SK-N-SH (cell line): ENCODE measurements around the gene ITGB8. TPM values are rescaled to one million over a fixed set of nuclear protein-coding genes. Genes with fewer than 3 reads are reported as not detected.

ENCODE experiments used
- CTCF ChIA-PET: fragments of 300-600, 350-600 bp; formaldehyde crosslinking; extraction: SDS; loops from one replicate; lab custom pipeline; 2021; lab: Yijun Ruan, JAX
- POLR2A ChIA-PET: fragments of 350-600 bp; sonication (Branson Sonifier 250); formaldehyde crosslinking; extraction: SDS; loops from one replicate; lab custom pipeline; 2020; ENCODE audit warnings: antibody characterized with exemption, inconsistent platforms; lab: Yijun Ruan, JAX
- DNase-seq: peaks from one replicate; pipeline ENCODE4 v3.0.0; 2012
- H2AFZ ChIP-seq: fragments of 200-600 bp; sonication (generic); 2 replicates; pipeline ENCODE4 v1.8.1; 2016; ENCODE audit warnings: antibody characterized with exemption, mild to moderate bottlenecking, low read depth
- H3F3A ChIP-seq: fragments of 200-600 bp; sonication (generic); replicated peaks from 2 replicates; pipeline ENCODE3; 2016; ENCODE audit warnings: antibody characterized with exemption, mild to moderate bottlenecking; ENCODE audit not compliant: insufficient read depth
- H3K27ac ChIP-seq, 2 experiments: fragments of 200-500 bp in 1 of 2; fragments of 200-600 bp in 1 of 2; sonication (Bioruptor generic) in 1 of 2; sonication (generic), shearing (Covaris generic) in 1 of 2; 2 replicates each; pipeline versions ENCODE4 v1.5.1 to v1.6.1; 2014 to 2016; ENCODE audit warnings: low read depth in 2 of 2, inconsistent platforms in 1 of 2, low read length in 1 of 2, mild to moderate bottlenecking in 1 of 2, mixed read lengths in 1 of 2
- H3K27me3 ChIP-seq: fragments of 200-600 bp; sonication (generic), shearing (Covaris generic); 2 replicates; pipeline ENCODE4 v1.6.1; 2016; ENCODE audit warnings: mixed run types; ENCODE audit not compliant: insufficient read depth
- H3K36me3 ChIP-seq, 2 experiments: fragments of 200-500 bp in 1 of 2; fragments of 200-600 bp in 1 of 2; sonication (Bioruptor generic) in 1 of 2; sonication (generic) in 1 of 2; replicated peaks in 1 of 2; 2 replicates each; pipeline versions ENCODE3 to v1.5.1; 2014 to 2016; ENCODE audit warnings: low read length in 1 of 2, mild to moderate bottlenecking in 1 of 2; ENCODE audit not compliant: insufficient read depth in 2 of 2, control insufficient read depth in 1 of 2
- H3K4me1 ChIP-seq, 2 experiments: fragments of 200-500 bp in 1 of 2; fragments of 200-600 bp in 1 of 2; sonication (Bioruptor generic) in 1 of 2; sonication (generic), shearing (Covaris generic) in 1 of 2; 2 replicates each; pipeline versions ENCODE4 v1.5.1 to v1.6.1; 2014 to 2016; ENCODE audit warnings: low read depth in 1 of 2, low read length in 1 of 2, mixed run types in 1 of 2; ENCODE audit not compliant: insufficient read depth in 2 of 2, control insufficient read depth in 1 of 2
- H3K4me2 ChIP-seq: fragments of 200-600 bp; sonication (generic), shearing (Covaris generic); 2 replicates; pipeline ENCODE4 v1.6.1; 2017; ENCODE audit warnings: mixed run types
- H3K4me3 ChIP-seq, 2 experiments: fragments of 200-500 bp in 1 of 2; fragments of 200-600 bp in 1 of 2; sonication (Bioruptor generic) in 1 of 2; sonication (generic), shearing (Covaris generic) in 1 of 2; 2 replicates each; pipeline versions ENCODE4 v1.5.1 to v1.8.1; 2014 to 2016; ENCODE audit warnings: low read depth in 2 of 2, inconsistent platforms in 1 of 2, low read length in 1 of 2, mild to moderate bottlenecking in 1 of 2, mixed read lengths in 1 of 2, moderate library complexity in 1 of 2
- H3K79me2 ChIP-seq: fragments of 200-600 bp; sonication (generic); 2 replicates; pipeline ENCODE4 v1.8.1; 2017; ENCODE audit warnings: mild to moderate bottlenecking; ENCODE audit not compliant: insufficient read depth
- H3K9ac ChIP-seq: fragments of 200-600 bp; sonication (generic); 2 replicates; pipeline ENCODE4 v1.6.1; 2017; ENCODE audit warnings: mixed run types
- H3K9me2 ChIP-seq: fragments of 200-600 bp; sonication (generic); 2 replicates; pipeline ENCODE4 v1.6.1; 2017; ENCODE audit warnings: mixed run types
- H3K9me3 ChIP-seq: fragments of 200-600 bp; sonication (generic); 2 replicates; pipeline ENCODE4 v1.6.1; 2017; ENCODE audit warnings: mixed run types, mild to moderate bottlenecking, moderate library complexity
- H4K20me1 ChIP-seq: fragments of 200-600 bp; sonication (generic); 2 replicates; pipeline ENCODE4 v1.6.1; 2017; ENCODE audit warnings: mild to moderate bottlenecking, mixed run types; ENCODE audit not compliant: insufficient read depth
- EP300 ChIP-seq, 2 experiments: IDR thresholded peaks; 2 replicates each; pipeline versions ENCODE4 v1.4.0 to v1.6.1; 2012; ENCODE audit warnings: borderline replicate concordance in 1 of 2, low read depth in 1 of 2, low read length in 1 of 2
- FOSL2 ChIP-seq: IDR thresholded peaks from 2 replicates; pipeline ENCODE4 v1.4.0; 2012; ENCODE audit warnings: low read depth, mild to moderate bottlenecking, moderate library complexity, borderline replicate concordance
- FOXJ3 ChIP-seq: sonication (generic); formaldehyde crosslinking; IDR thresholded peaks from 2 replicates; pipeline ENCODE4 v1.5.1; 2020; ENCODE audit warnings: mild to moderate bottlenecking, missing genetic modification reagents
- FOXM1 ChIP-seq: IDR thresholded peaks from 2 replicates; pipeline ENCODE4 v1.4.0; 2012; ENCODE audit warnings: low read depth, mild to moderate bottlenecking
- GABPA ChIP-seq: IDR thresholded peaks from 2 replicates; pipeline ENCODE4 v1.4.0; 2012; ENCODE audit warnings: low read depth, mild to moderate bottlenecking
- IRF3 ChIP-seq: fragments of 150-350 bp; IDR thresholded peaks from 2 replicates; pipeline ENCODE4 v1.6.1; 2016; ENCODE audit warnings: mild to moderate bottlenecking, low read depth, low read length
- JUND ChIP-seq: IDR thresholded peaks from 2 replicates; pipeline ENCODE4 v1.4.0; 2012
- MEF2A ChIP-seq: IDR thresholded peaks from 2 replicates; pipeline ENCODE4 v1.4.0; 2012; ENCODE audit warnings: low read depth, borderline replicate concordance
- MXI1 ChIP-seq: IDR thresholded peaks from 2 replicates; pipeline ENCODE4 v1.6.1; 2012; ENCODE audit warnings: mild to moderate bottlenecking, low read depth, low read length, improper control_type of control experiment
- NFIC ChIP-seq: IDR thresholded peaks from 2 replicates; pipeline ENCODE4 v1.4.0; 2012; ENCODE audit warnings: borderline replicate concordance
- POLR2AphosphoS5 ChIP-seq: IDR thresholded peaks from 2 replicates; pipeline ENCODE4 v1.6.1; 2012; ENCODE audit warnings: low read depth, low read length
- RAD21 ChIP-seq: IDR thresholded peaks from 2 replicates; pipeline ENCODE4 v1.6.1; 2012; ENCODE audit warnings: mild to moderate bottlenecking, low read length
- REST ChIP-seq: IDR thresholded peaks from 2 replicates; pipeline ENCODE4 v1.6.1; 2012; ENCODE audit warnings: mild to moderate bottlenecking, low read depth, low read length, moderate library complexity
- RFX5 ChIP-seq: IDR thresholded peaks from 2 replicates; pipeline ENCODE4 v1.6.1; 2012; ENCODE audit warnings: mild to moderate bottlenecking, improper control_type of control experiment, low read length
- RXRA ChIP-seq: IDR thresholded peaks from 2 replicates; pipeline ENCODE4 v1.4.0; 2012; ENCODE audit warnings: low read depth, mild to moderate bottlenecking, borderline replicate concordance
- SMC3 ChIP-seq: IDR thresholded peaks from 2 replicates; pipeline ENCODE4 v1.6.1; 2012; ENCODE audit warnings: low read depth, low read length, improper control_type of control experiment
- TAF1 ChIP-seq: IDR thresholded peaks from 2 replicates; pipeline ENCODE4 v1.6.1; 2012; ENCODE audit warnings: low read depth, mild to moderate bottlenecking, low read length, moderate library complexity, borderline replicate concordance
- TCF12 ChIP-seq: IDR thresholded peaks from 2 replicates; pipeline ENCODE4 v1.4.0; 2012
- TEAD4 ChIP-seq: IDR thresholded peaks from 2 replicates; pipeline ENCODE4 v1.4.0; 2012; ENCODE audit warnings: mild to moderate bottlenecking, borderline replicate concordance; ENCODE audit not compliant: insufficient read depth
- USF1 ChIP-seq: IDR thresholded peaks from 2 replicates; pipeline ENCODE4 v1.4.0; 2012; ENCODE audit warnings: low read depth, borderline replicate concordance
- USF2 ChIP-seq: fragments of 150-350 bp; IDR thresholded peaks from 2 replicates; pipeline ENCODE4 v1.6.1; 2017; ENCODE audit warnings: antibody characterized with exemption, low read length, low read depth, borderline replicate concordance
- YY1 ChIP-seq: IDR thresholded peaks from 2 replicates; pipeline ENCODE4 v1.4.0; 2012; ENCODE audit warnings: low read depth, mild to moderate bottlenecking
- ZBTB33 ChIP-seq: IDR thresholded peaks from 2 replicates; pipeline ENCODE4 v1.4.0; 2012; ENCODE audit warnings: low read depth, borderline replicate concordance
- WGBS: methylation state at CpG from one replicate; pipeline ENCODE4 v1.1.6; 2017; ENCODE audit warnings: low lambda C conversion rate; 5-methylcytosine and 5-hydroxymethylcytosine counted together
- polyA plus RNA-seq, 3 experiments: library from polyadenylated mRNA; depleted of rRNA; stranded (reverse); fragments of >200 nt; gene quantifications; 2 replicates each; pipeline ENCODE4 v1.2.3, GENCODE V29; 2012

ITGB8 gene
- polyA plus RNA-seq, 1 of the 3 experiments (the other 2 are of a cell fraction), result 0.62 TPM

- ChIA-PET POLR2A (no interaction called here), CTCF (interaction anchor here (0.6 to 1.1 kb wide), 3 partner anchors 13 to 77 kb away, joined by 3 to 4 read pairs (median 3); no protein-coding TSS in a partner anchor)
- Histone ChIP-seq H3K36me3 (no peaks in the 10 kb centered on the region), H4K20me1 (no peaks in the 10 kb centered on the region), H3K79me2 (no peaks in the 10 kb centered on the region), H2AFZ (no peak overlapping the region), H3K9ac (no peak overlapping the region), H3K9me2 (no peaks in the 10 kb centered on the region), H3K27ac (no peak overlapping the region), H3K27me3 (no peaks in the 10 kb centered on the region), H3K4me2 (no peak overlapping the region), H3K4me1 (no peaks in the 10 kb centered on the region), H3K9me3 (no peaks in the 10 kb centered on the region), H3K4me3 (no peak overlapping the region), H3F3A (no peaks in the 10 kb centered on the region)
- TF ChIP-seq TEAD4 (no peak), REST (no peak), USF1 (no peak), ZBTB33 (no peak), RXRA (no peak), TAF1 (no peak), USF2 (no peak), FOXM1 (no peak), POLR2AphosphoS5 (no peak)
- no peak for DNase-seq
Measured at GRCh38 chr7:20456701-20457100, 126.0 kb downstream of the ITGB8 start.

GRCh38 chr7:20458521-20458920 is 127.8 kb downstream of the ITGB8 start:
- no peaks in the 10 kb centered on the region for H3K9me3 ChIP-seq
- no peaks in the 10 kb centered on the region for H3K27me3 ChIP-seq
- no peaks in the 10 kb centered on the region for H3K4me1 ChIP-seq
- no peaks in the 10 kb centered on the region for H4K20me1 ChIP-seq
- DNase-seq, result no peak
- ChIA-PET CTCF (no interaction called here), POLR2A (no interaction called here)
- 2% methylated on average over 1 of the region's 1 CpG for WGBS
- no peaks in the 10 kb centered on the region for H3F3A ChIP-seq
- no peak overlapping the region for H3K27ac ChIP-seq
- H3K36me3 ChIP-seq, result no peaks in the 10 kb centered on the region
- H3K4me3 ChIP-seq, result no peak overlapping the region
- no peaks in the 10 kb centered on the region for H3K9me2 ChIP-seq
- no peak overlapping the region for H3K9ac ChIP-seq
- no peak overlapping the region for H2AFZ ChIP-seq
- no peak overlapping the region for H3K4me2 ChIP-seq
- no peaks in the 10 kb centered on the region for H3K79me2 ChIP-seq
- no peak for TF ChIP-seq NFIC
- no peak for TF ChIP-seq JUND
- no peak for TF ChIP-seq RFX5
- TF ChIP-seq FOXJ3 (CRISPR knock-in tag), result no peak
- no peak for TF ChIP-seq FOSL2
- no peak for TF ChIP-seq MEF2A
- TF ChIP-seq YY1, result no peak
- no peak for TF ChIP-seq MXI1
- TF ChIP-seq RAD21, result no peak
- no peak for TF ChIP-seq TEAD4
- TF ChIP-seq EP300 (IDR thresholded peaks at IDR 0.05; ENCODE audit: borderline replicate concordance in 1 of 2, low read depth in 1 of 2, low read length in 1 of 2), result no peak
- TF ChIP-seq IRF3, result no peak
- TF ChIP-seq POLR2AphosphoS5, result no peak
- TF ChIP-seq GABPA, result no peak
- TF ChIP-seq FOXM1, result no peak
- TF ChIP-seq SMC3, result no peak
- TF ChIP-seq TCF12, result no peak
